HUES64 (cell line): Measurements from ENCODE around the gene FHIT. TPM values are rescaled to one million over a fixed set of nuclear protein-coding genes. Genes with fewer than 3 reads are reported as not detected.

ENCODE experiments used
- H3K27ac ChIP-seq: 2 replicates; pipeline ENCODE4 v1.7.0; 2013; ENCODE audit warnings: low read depth, low read length, inconsistent platforms
- H3K27me3 ChIP-seq: 2 replicates; pipeline ENCODE4 v1.6.1; 2013; ENCODE audit warnings: mild to moderate bottlenecking, low read length; ENCODE audit not compliant: insufficient read depth
- H3K36me3 ChIP-seq: 2 replicates; pipeline ENCODE4 v1.6.1; 2013; ENCODE audit warnings: mild to moderate bottlenecking, low read length; ENCODE audit not compliant: insufficient read depth
- H3K4me1 ChIP-seq: 2 replicates; pipeline ENCODE4 v1.6.1; 2013; ENCODE audit warnings: mild to moderate bottlenecking, low read length, moderate library complexity; ENCODE audit not compliant: insufficient read depth
- H3K4me3 ChIP-seq: 2 replicates; pipeline ENCODE4 v1.5.1; 2013; ENCODE audit warnings: mild to moderate bottlenecking, low read length, moderate library complexity
- H3K9ac ChIP-seq: 2 replicates; pipeline ENCODE4 v1.6.1; 2013; ENCODE audit warnings: mild to moderate bottlenecking, low read depth, low read length
- H3K9me3 ChIP-seq: 2 replicates; pipeline ENCODE4 v1.6.1; 2013; ENCODE audit warnings: low read depth, low read length; ENCODE audit not compliant: insufficient read depth
- WGBS: fragments of 150-250, 120-280 bp; methylation state at CpG from one replicate; pipeline ENCODE4 v1.1.7; 2013; ENCODE audit warnings: missing lambda C conversion rate; 5-methylcytosine and 5-hydroxymethylcytosine counted together
- polyA plus RNA-seq, 2 experiments: library from polyadenylated mRNA; stranded (reverse); fragments of 50-300 nt; gene quantifications; one replicate each; pipeline ENCODE4 v1.2.3, GENCODE V29; 2013

Gene FHIT
- 0.80 TPM for polyA plus RNA-seq (2013, experiment 1 of 2)
- polyA plus RNA-seq (2013, experiment 2 of 2) = 1.6 TPM

- no peaks in the 10 kb centered on the region for H3K9me3 ChIP-seq
- 30% methylated on average over 41 of the region's 41 CpGs for WGBS
- peaks cover 13% of the 10 kb centered on the region; the same call in 1 of the 2 replicates for H3K4me1 ChIP-seq
- no peaks in the 10 kb centered on the region for H3K27me3 ChIP-seq
- H3K4me3 ChIP-seq = peak within 1 kb of the TSS; percentile 64
- H3K27ac ChIP-seq = peak within 1 kb of the TSS; percentile 33; the same call in 1 of the 2 replicates
- H3K36me3 ChIP-seq = no peaks in the 10 kb centered on the region
- peak within 1 kb of the TSS; percentile 79 for H3K9ac ChIP-seq
These were observed at the start of gene FHIT for GRCh38 chr3:61251174-61251972. Gene FHIT, minus strand, starts transcription at chr3:61251452.

- 87% methylated on average over 2 of the region's 2 CpGs for WGBS
- Histone ChIP-seq H3K9me3 (no peaks in the 10 kb centered on the region), H3K27ac (no peak overlapping the region), H3K4me1 (peaks cover 10% of the 10 kb centered on the region), H3K27me3 (no peaks in the 10 kb centered on the region), H3K4me3 (no peak overlapping the region), H3K9ac (no peak overlapping the region), H3K36me3 (no peaks in the 10 kb centered on the region)
These were observed 49.5 kb upstream of the FHIT start for GRCh38 chr3:61300786-61301185.

GRCh38 chr3:61300006-61300380, 48.7 kb upstream of the FHIT start:
- H3K27me3 ChIP-seq = no peaks in the 10 kb centered on the region
- no peak overlapping the region for H3K27ac ChIP-seq
- H3K9me3 ChIP-seq = no peaks in the 10 kb centered on the region
- no peak overlapping the region for H3K9ac ChIP-seq
- no peaks in the 10 kb centered on the region for H3K36me3 ChIP-seq
- 81% methylated on average over 4 of the region's 4 CpGs for whole genome bisulfite sequencing
- no peak overlapping the region for H3K4me3 ChIP-seq
- H3K4me1 ChIP-seq = peaks cover 10% of the 10 kb centered on the region

- H3K4me3 ChIP-seq = no peak overlapping the region
- 85% methylated on average over 3 of the region's 3 CpGs for WGBS
- H3K9me3 ChIP-seq = no peaks in the 10 kb centered on the region
- H3K4me1 ChIP-seq = peaks cover 10% of the 10 kb centered on the region
- H3K27me3 ChIP-seq = no peaks in the 10 kb centered on the region
- H3K9ac ChIP-seq = no peak overlapping the region
- no peak overlapping the region for H3K27ac ChIP-seq
- H3K36me3 ChIP-seq = no peaks in the 10 kb centered on the region
These were observed 48.2 kb upstream of the FHIT start for GRCh38 chr3:61299343-61300005.

GRCh38 chr3:61297821-61298220, 46.6 kb upstream of the FHIT start:
- Histone ChIP-seq H3K9ac (no peak overlapping the region), H3K9me3 (no peaks in the 10 kb centered on the region), H3K4me3 (no peak overlapping the region), H3K4me1 (peaks cover 10% of the 10 kb centered on the region), H3K36me3 (no peaks in the 10 kb centered on the region), H3K27me3 (no peaks in the 10 kb centered on the region), H3K27ac (no peak overlapping the region)
- 75% methylated on average over 1 of the region's 1 CpG for WGBS

DNA sequence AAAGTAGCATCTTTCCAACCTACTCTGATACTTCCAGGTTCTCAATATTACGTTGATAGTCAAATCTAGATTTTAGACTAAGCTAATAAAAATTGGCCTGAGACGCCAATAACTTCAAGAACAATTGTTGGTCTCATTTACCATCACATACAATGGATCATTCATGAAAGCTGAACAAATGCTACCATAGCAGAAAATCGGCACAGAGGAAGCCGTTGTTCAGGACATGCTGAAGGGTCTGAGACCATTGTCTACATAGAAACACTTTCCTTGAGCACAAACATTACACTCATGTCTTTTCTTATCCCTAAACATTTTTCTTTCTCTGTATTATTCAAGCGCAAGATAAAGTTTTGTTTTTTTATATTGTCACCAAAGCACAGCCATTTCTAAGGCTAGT, 37.2 kb upstream of the FHIT start:
- no peak overlapping the region for H3K27ac ChIP-seq
- H3K9me3 ChIP-seq = no peaks in the 10 kb centered on the region
- WGBS = 96% methylated on average over 5 of the region's 5 CpGs
- H3K27me3 ChIP-seq = no peaks in the 10 kb centered on the region
- H3K4me1 ChIP-seq = no peaks in the 10 kb centered on the region
- no peak overlapping the region for H3K4me3 ChIP-seq
- H3K9ac ChIP-seq = no peak overlapping the region
- H3K36me3 ChIP-seq = no peaks in the 10 kb centered on the region

DNA sequence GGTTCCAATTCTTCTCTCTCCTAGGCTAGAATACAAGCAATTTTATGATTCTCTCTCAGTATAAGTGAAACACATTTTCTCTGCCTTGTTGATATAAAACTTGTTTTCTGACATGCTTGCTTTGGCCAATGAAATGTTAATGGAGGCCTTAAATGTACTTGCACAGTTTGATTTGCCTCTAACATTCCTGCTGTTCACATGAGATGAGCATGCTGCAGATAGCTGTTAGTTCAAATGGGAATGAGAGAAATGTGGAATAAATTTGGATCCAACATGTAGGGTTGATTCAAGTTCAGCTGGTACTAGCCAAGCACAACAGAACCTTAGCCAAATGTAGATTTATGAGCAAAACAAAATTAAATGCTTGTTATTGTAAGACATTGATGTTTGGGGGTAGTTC, 32.6 kb upstream of the FHIT start:
- Histone ChIP-seq H3K9me3 (no peaks in the 10 kb centered on the region), H3K9ac (no peak overlapping the region), H3K4me1 (no peaks in the 10 kb centered on the region), H3K36me3 (no peaks in the 10 kb centered on the region), H3K27me3 (no peaks in the 10 kb centered on the region), H3K4me3 (no peak overlapping the region), H3K27ac (no peak overlapping the region)

DNA sequence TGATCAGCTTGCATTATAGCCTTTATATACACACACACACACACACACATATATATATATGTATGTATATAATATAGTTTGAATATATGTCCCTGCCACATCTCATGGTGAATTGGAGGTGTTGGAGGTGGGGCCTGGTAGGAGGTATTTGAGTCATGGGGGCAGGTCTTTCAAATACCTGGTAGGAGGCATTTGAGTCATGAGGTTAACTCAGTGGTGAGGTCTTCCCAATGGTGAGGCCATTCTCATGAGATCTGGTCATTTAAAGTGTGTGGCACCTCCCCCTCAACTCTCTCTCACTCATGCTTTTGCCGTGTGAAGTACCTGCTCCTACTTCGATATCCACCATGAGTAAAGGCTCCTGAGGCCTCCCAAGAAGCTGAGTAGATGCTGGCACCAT, 27.5 kb upstream of the FHIT start:
- Histone ChIP-seq H3K4me1 (no peaks in the 10 kb centered on the region), H3K4me3 (no peak overlapping the region), H3K36me3 (no peaks in the 10 kb centered on the region), H3K27ac (no peak overlapping the region), H3K27me3 (no peaks in the 10 kb centered on the region), H3K9ac (no peak overlapping the region), H3K9me3 (no peaks in the 10 kb centered on the region)
- WGBS = 94% methylated on average over 2 of the region's 2 CpGs

DNA sequence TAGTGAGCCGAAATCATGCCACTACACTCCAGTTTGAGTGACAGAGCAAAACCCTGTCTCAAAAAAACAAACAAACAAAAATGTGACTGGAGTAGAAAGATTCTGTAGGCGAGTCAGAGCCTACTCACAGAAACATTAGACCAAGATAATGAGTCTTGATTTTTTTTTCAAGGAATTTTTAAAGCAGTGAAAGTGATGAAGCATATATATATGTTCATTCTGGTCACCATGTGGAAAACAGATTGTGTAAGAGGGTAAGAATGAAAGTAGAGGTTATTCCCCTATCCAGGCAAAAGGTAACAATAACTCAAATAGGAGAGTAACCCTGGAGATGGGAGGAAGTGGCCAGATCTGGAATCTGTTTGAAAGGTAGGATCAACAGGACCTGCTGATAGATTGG, 26.2 kb upstream of the FHIT start:
- Histone ChIP-seq H3K4me3 (no peak overlapping the region), H3K27ac (no peak overlapping the region), H3K9me3 (no peaks in the 10 kb centered on the region), H3K4me1 (no peaks in the 10 kb centered on the region), H3K36me3 (no peaks in the 10 kb centered on the region), H3K9ac (no peak overlapping the region), H3K27me3 (no peaks in the 10 kb centered on the region)
- WGBS = 88% methylated on average over 2 of the region's 2 CpGs

GRCh38 chr3:61269435-61269834, 18.2 kb upstream of the FHIT start:
- Histone ChIP-seq H3K4me1 (no peaks in the 10 kb centered on the region), H3K27me3 (no peaks in the 10 kb centered on the region), H3K9me3 (no peaks in the 10 kb centered on the region), H3K27ac (no peak overlapping the region), H3K9ac (no peak overlapping the region), H3K36me3 (no peaks in the 10 kb centered on the region), H3K4me3 (no peak overlapping the region)
- 86% methylated on average over 6 of the region's 6 CpGs for WGBS

- Histone ChIP-seq H3K27ac (no peak overlapping the region), H3K36me3 (no peaks in the 10 kb centered on the region), H3K4me1 (no peaks in the 10 kb centered on the region), H3K9ac (no peak overlapping the region), H3K9me3 (no peaks in the 10 kb centered on the region), H3K27me3 (no peaks in the 10 kb centered on the region), H3K4me3 (no peak overlapping the region)
- WGBS = 74% methylated on average over 2 of the region's 2 CpGs
These were observed 17.4 kb upstream of the FHIT start for GRCh38 chr3:61268644-61269043.
